GM18507 (cell line): Measurements from ENCODE around the gene ASAP2.

Experiments
- DNase-seq: peaks from one replicate; pipeline ENCODE4 v3.0.0; 2011; ENCODE audit warnings: low read depth; ENCODE audit not compliant: insufficient read length; ENCODE audit errors: extremely low spot score
- FAIRE-seq: peaks from 2 replicates; lab custom pipeline; 2011; peaks lifted over from hg19 to GRCh38; lab: Jason Lieb, UNC

ASAP2 gene

DNA sequence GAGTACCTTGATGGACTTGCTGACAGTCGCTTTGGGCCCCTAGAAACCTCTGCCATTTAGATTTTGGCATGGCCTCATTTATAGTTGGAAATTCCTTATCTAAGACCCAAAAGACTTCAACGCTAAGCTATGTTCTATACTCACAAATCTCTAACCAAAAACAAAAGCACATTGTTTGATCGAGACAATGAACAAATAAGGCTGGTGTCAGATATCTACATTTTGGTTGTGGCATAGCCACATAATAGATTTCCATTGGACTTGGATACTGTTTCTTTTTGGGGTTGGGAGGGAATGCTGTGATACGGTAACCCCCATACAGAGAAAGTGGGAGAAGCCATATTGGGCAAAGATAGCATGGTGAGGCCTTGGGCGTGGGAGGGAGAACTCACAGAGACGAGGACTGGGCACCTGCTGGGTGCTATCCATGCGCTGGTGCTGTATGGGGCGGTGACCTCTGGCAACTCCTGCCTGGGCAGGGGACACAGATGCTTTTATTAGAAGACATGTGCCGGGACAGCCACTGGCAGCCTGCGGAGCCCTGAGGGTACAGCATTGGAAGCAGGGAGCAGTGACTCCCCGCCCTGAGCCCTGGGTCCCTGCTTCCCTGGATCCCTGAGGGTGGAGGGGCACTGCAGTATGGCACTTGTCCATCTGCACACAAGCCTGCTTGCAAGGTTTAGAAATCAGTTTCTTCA, 97.1 kb downstream of the ASAP2 start:
- DNase-seq (no peak), FAIRE-seq (no peak)

DNA sequence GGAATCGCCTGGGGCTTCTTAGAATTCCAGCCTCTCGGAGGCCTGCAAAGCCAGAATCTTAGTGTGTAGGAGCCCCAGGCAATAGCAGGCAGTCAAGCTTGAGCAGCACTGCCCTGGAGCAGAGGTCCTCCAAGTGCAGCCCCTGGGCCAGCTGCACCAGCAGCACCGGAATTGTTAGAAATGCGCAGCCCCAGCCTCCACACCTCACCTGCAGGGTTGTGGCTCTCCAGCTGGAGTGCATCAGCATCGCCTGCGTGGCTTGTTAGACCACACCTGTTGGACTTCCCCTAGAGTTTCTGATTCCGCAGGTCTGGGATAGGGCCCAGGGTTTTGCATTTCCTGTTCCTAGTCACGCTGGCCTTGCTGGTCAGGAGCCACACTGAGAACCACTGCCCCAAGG, 100.3 kb downstream of the ASAP2 start:
- DNase-seq (no peak), FAIRE-seq (no peak)

DNA sequence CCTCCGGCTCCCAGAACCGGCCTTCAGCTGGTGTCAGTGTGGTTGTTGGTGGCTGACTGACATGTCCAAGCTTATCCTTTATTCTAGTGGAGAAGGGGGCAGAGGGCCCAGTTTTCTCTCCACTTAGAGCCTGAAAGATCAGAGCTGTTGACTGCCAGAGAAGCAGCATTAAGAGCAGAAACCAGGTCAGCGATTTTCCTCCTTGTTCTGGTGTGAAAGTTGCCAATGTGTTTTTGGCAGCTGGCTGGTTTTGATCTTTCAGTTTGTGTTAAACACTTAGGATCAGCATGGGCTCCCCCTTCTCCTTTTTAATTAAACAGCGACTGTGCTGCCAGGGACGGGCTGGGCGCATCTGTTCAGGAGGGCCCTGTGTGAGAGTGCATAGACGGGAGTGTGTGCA, 100.9 kb downstream of the ASAP2 start:
- no peak for FAIRE-seq
- no peak for DNase-seq

DNA sequence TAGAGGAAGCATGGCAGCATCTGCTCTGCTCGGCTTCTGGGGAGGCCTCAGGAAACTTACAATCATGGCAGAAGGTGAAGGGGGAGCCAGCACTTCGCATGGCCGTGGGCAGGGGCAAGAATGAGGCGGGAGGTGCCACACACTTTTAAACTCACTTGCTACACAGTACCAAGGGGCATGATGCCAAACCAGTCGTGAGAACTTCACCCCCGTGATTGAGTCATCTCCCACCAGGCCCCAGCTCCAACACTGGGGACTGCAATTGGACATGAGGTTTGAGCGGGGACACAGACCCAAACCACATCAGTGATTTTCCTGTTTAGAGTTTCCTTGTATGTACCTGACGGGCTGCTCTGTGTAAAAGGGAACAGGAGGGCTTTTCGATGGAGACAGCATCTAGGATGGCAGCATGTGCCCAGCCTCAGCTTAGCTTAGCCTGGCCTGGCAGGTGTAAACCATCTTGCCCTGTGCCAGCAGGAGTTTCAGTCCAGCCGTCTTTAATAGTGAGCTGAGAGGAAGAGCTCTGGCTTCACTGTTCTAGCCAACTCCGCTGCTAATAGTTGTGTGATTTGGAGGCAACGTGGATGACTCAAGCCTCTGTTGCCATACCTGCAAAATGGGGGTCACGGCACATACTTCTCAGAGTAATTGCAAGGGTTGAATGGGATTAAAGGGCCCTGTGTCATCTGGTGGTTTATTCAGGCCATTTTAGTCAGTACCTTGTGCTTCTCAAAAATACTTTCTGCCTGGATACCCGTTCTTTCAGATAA, 101.8 kb downstream of the ASAP2 start:
- no peak for FAIRE-seq

DNA sequence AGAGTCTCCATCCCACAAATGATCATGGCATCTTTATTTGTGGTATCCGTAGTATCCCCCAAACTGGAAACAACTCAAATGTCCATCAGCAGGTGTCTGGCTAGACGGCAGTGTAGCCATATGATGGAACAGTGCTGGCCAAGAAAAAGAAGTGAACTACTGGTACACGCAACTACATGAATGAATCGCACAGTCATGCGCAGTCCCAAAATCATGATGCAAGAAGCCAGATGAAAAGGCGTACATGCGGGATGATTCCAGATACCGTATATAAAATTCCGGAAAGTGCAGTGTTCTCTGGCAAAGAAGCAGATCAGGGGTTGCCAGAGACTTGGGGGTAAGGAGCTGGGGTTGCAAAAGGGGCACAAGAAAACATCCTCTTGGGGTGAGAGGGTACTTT, 102.5 kb downstream of the ASAP2 start:
- no peak for FAIRE-seq
- DNase-seq, result no peak

More for the DNA sequence above, 101.8 kb downstream of the ASAP2 start:
- no peak for DNase-seq

DNA sequence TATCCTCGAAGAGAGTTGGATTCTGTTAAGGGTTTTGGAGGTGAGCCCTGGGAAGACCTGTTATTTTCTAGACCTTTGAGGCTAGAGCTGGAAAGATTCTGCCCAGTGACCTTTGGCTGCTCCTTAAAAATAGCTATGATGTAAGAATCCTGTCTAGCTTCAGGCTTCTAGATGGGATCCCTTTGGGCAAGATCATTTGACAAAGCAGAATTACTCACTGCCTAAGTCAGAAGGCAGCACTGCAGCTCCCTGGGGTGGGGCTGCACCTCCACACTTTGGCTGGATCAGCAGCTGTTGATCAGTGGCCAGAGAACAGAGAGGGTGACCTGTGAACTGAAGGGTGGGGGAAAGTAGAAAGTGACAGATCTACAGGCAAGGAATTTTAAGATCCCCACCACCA, 103.8 kb downstream of the ASAP2 start:
- FAIRE-seq, result no peak
- DNase-seq, result no peak

DNA sequence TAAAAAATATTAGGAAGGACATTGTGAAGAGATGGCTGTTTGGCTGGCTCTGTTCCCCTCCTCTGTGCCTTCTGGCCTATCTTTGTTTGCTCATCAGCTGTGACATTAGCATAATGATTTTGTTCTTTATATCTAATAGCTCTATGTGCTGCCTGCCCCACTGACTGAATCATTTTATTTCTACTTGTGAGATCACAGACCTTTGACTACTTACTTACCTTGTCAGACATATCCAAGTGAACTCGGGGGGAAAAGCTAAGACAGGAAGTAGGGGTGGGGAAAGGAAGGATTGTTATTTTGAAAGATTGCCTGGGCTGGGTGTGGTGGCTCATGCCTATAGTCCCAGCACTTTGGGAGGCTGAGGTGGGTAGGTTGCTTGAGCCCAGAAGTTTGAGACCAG, 104.2 kb downstream of the ASAP2 start:
- DNase-seq (no peak), FAIRE-seq (no peak)

DNA sequence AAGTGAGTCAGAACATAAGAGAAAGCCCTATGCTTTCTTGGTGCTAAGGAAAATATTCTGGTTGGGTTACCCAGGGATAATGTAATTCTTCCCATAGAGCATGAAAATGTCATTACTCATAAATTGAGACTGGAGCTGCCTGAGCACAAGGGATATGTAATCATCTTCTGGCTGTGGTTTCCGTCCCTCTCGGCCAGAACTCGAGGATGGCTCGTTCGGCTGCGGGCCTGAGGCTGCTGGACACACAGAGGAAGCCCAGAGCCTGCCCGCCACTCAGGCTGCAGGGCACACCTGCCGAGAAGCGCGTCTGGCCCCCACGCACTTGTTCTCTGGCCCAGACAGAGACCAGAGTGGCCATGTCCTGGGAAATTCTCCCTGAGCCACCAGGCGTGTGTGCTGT, 104.9 kb downstream of the ASAP2 start:
- FAIRE-seq (no peak), DNase-seq (no peak)

DNA sequence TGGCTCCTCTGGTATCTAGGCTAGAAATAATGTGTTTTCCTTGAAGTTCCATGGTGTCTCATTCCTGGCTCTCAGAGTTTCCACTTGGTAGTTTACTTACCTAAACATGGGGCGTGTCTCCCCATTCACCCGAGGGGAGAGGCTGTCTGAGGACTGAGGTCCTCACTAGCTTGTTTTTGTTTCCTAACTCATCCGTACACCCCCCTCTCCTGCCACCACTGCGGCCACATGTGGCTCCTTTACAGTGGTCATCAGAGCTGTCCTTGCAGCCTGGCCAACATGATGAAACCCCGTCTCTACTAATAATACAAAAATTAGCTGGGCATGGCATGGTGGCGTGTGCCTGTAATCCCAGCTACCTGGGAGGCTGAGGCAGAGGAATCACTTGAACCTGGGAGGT, 106.0 kb downstream of the ASAP2 start:
- DNase-seq, result no peak
- FAIRE-seq, result no peak

DNA sequence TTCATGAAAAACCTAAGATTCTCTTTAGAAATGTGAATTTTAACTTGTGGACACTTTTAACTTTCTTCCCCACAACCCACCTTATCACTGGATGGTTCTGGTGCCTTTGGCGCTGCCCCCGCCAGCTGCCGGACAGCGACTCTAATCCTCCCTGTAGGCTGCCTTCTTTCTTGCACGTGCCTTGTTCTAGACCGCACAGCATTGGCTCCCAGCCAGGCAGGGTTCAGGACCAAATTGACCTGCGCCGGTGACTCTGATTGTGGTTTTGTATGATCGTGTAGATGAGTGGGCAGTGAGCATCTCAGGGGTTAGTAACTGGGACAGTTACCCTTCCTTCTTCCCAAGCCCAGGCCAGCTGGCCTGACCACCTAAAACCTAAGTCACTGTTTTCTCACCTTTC, 106.8 kb downstream of the ASAP2 start:
- FAIRE-seq (no peak), DNase-seq (no peak)

DNA sequence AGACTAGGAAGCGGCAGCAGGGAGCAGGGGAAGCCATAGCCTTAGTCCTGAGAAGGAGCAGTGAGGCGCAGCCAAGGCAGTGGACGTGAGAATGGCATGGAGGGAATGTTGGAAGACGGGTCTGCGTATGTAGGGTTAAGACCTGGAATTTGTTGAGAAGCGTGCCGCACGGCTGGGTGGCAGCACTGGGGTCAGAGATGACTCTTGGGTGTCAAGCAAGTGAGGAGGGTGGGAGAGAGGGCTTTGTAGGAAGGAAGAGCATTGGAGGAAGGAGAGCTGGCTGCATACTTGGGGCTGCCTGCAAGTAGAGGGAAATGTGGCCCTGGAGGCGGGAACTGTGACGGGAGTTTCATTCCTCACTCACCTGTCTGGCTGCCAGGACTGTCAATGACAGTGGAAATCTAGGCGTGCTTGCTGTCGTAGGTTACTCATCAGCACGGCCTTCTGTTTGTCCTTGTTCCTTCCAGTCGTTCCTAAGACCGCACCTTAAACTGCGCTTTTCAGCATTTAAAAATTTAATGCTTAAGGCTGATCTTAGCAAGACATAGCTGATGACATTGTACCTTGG, 108.8 kb downstream of the ASAP2 start:
- DNase-seq (no peak), FAIRE-seq (no peak)

DNA sequence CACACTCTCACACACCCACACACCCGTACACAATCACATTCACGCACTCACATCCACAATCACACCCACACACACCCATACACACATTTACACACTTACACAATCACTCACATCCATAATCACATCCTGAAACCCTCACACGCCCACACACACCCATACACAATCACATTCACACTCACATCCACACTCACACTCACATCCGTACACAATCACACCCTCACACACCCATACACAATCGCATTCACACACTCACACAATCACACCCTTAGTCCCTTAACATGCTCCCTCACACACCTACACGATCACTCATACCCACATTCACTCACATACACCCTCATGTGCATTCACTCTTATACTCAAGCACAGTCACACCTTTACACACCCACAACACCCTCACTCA, 110.9 kb downstream of the ASAP2 start:
- no peak for FAIRE-seq

DNA sequence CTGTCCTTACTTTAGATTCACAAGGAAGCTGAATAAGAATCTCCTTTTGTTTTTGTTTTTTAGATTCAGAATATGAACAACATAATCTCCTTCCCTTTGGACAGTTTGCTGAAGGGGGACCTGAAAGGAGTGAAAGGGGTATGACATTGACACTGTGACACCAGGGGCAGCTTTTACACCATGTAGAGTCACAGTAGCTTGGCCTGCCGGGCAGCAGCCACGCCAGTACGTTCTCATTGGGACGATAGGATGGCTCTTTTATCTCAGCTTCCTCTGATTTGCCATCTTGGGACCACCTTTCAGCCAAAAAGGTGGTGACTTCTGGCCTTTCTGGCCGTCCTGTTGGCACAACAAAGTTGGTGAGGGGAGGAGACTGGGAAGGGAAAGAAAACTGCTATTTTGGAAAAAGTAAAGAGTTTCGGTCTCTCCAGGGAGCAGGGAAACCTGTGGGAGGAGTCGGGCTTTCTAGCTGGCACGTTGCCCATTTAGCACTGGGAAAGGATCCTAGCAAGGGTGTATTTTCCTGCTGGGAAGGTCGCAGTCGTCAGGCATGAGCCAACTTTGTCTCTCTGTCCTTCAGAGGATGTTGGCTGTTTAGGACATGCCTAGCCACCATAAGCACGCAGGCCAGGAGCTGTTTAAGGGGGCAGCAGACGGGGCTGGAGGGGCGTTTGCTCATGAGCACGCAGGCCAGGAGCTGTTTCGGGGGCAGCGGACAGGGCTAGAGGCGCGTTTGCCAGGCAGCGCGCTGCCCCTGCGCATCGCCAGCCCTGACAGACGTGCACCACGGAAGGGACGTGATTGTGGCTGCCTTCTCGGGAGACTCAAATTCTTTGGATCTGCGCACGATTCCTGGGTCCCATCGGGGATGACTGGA, 112.1 kb downstream of the ASAP2 start:
- no peak for DNase-seq
- FAIRE-seq, result no peak

More for the DNA sequence above, 110.9 kb downstream of the ASAP2 start:
- DNase-seq, result no peak

DNA sequence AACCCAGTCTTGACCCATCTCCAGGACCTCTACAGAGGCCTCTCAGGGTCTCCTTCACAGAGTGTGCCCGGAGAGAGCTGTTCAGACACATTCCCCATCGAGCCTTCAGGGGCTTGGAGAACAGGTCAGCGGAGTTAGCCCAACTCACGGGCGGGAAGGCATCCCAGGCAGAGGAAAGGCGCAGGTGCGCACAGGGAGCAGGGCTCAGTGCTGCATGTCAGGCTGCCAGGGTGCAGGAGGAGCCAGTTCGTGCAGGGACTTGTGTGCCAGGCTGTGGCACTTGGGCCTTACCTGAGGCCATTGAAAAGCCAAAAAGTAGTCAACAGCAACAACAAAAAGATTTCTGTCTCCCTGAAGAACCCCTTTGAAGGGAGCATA, 112.7 kb downstream of the ASAP2 start:
- FAIRE-seq, result no peak
- no peak for DNase-seq

DNA sequence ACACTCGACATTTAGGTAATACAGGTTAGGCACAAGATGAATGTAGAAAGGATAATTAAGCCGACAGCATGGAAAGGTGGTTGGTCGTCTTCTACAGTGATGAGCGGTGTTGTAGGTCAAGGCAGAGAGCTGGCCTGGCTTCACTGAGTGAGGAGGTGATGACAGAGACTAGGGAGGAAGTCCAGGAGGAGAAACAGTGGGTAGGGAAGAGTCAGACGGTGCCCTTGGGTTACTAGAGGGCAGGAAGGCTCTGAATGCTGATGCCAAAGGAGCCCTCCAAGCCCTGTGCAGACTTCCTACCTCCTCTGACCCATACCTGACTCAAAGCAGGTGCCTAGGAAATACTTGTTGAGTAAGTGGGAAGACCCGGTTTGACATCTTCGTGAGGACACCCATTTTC, 116.0 kb downstream of the ASAP2 start:
- DNase-seq, result no peak
- FAIRE-seq, result no peak

DNA sequence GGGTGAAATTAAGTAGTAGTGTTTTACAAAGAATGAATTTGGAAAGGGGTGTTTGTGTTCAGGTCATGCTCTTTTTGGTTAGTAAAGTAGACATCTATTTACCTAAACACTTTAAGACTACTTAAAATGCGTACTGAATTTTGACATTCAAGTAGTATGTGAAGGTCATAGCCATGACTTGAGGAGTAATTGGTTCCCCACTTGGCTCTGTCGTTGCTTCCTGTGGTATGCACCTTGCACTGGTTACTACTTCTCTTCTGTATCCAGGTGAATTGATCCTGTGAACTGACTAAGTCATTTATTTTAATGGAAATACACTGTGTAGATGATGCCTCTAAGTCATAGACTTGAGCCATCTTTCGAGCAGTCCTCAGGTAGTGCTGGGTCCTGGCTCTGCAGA, 118.8 kb downstream of the ASAP2 start:
- DNase-seq, result no peak
- FAIRE-seq, result no peak

DNA sequence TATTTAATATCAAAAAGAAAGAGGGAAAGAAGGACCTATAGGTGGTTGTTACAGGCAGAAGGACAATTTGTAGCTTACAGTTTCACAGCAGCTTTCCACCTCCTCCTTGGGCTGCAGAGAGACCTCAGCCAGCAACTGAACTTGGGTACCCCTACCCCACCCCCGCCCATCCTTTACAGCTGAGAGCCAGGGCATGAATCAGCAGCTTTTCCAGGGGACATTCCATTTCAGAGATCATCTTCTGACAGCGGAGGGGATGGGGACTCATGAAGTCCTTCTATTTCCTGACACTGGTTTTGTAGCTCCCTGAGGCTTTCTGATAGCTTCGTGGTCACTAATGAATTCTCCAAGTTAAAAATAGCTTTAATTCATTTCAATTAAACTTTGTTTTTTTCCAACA, 120.4 kb downstream of the ASAP2 start:
- FAIRE-seq (no peak), DNase-seq (no peak)

DNA sequence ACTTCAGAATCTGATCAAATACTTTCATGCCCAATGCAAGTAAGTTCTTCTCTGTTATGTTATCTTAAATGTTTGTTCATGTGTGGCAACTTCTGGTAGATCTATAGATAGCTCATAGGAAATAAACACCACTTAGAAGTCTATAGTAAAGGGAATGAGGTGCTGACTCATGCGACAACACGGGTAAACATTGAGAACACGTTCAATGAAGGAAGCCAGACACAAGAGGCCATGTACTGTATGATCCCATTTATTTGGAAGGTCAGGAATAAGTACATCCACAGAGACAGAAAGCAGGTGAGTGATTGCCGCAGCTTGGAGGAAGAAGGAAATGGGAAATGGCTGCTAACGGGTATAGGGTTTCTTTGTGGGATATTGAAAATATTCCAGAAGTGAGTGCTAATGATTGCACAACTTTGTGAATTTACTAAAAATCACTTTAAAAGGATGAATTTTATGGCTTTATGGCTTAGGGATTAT, 121.3 kb downstream of the ASAP2 start:
- FAIRE-seq, result no peak

DNA sequence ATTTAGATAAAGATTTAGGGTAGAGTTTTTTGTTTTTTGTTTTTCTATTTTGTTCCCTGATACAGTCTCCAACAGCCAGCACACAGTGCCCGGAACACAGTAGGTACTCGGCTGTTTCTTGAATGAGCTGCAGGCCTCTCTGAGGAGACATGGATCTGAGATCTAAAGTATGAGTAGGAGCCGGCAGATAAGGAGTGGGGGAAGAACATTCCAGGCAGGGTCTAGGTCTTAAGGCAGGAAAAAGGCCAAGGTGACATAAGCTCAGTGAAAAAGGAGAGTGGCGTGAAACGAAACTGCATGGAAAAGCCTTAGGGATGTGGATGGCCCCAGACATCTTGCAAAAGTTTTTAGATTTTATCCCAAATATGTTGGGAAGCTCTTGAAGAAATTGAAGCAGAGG, 122.3 kb downstream of the ASAP2 start:
- DNase-seq, result no peak
- no peak for FAIRE-seq

More for the DNA sequence above, 121.3 kb downstream of the ASAP2 start:
- no peak for DNase-seq

DNA sequence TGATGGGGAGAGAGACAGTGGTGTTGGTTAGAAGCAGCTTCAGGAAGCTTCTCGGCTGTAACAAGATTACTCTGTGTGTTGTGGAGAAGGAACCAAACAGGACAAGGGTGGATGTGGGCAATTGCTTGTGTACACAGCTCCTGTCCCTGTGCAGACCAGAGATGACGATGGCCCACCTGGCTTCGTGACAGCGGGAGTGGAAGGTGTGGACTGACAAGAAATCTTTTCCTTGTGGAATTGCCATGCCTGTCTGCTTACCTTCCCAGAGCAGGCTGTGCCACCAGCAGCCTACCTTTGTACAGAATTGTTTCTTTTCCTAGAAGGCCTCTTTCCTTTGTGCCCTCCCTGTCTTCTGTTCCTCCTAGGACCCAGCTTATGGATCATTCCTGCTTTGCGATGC, 122.9 kb downstream of the ASAP2 start:
- no peak for FAIRE-seq
- no peak for DNase-seq
